HG03575 (cell line): ENCODE measurements around the gene CPN2.

Source experiments
- ATAC-seq: cut with Tn5 transposase; IDR thresholded peaks from one replicate; pipeline ENCODE4 v1.9.1; 2021; ENCODE audit not compliant: unreplicated experiment, insufficient number of reproducible peaks, low FRiP score; ENCODE audit errors: extremely low read depth

CPN2 gene

DNA sequence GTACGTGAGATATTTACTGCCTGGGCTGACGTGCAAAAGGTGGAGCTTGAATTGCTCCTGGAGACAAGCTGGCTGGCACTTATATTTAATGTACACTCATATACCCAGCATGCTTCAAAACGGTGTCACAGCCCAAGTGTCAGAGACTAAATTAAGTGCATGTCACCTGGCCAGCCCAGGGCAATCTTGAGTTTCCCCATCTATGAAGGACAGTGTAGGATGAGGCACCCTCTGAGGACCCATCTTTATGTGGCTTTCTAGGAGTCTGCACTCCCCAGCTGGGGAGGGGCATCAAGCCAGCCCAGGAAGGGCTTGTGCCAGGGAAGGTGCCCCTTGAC lies 13.2 kb upstream of the CPN2 start:
- no peak for ATAC-seq

DNA sequence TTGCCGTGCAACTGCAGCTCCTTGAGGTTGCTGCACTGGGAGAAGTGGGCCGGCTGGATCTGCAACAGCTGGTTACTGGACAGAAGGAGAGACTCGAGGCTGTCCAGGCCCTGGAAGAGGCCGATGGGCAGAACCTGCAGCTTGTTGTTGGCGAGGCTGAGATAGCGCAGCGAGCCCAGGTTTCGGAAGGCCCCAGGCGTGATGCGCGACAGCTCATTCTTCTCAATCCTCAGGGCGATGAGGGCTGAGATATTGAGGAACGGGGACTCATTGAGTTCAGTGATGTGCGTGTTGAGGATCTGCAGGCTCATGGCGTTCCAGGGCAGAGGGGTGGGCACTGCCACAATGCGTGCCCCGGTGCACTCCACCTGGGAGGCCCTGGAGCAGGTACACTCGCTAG lies 9.4 kb upstream of the CPN2 start:
- no peak for ATAC-seq

DNA sequence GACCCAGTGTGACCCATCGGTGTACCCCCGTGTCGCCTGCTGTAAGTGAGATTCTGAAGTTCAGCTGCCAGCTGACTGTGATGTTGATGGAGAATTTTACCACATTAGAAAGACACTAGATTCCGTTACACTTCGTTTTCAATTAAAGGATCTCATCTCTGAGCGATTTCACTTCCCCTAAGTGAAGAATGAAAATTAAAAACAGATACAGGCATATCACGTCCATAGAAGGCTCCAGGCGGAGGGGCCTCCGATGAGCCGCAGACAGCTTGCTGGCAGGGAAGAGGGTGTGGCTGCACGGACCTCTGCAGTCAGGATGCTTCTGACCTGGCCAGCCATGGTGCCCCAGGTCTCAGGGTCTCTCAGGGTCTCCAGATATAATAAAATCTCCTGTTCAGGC lies 6.6 kb upstream of the CPN2 start:
- no peak for ATAC-seq

DNA sequence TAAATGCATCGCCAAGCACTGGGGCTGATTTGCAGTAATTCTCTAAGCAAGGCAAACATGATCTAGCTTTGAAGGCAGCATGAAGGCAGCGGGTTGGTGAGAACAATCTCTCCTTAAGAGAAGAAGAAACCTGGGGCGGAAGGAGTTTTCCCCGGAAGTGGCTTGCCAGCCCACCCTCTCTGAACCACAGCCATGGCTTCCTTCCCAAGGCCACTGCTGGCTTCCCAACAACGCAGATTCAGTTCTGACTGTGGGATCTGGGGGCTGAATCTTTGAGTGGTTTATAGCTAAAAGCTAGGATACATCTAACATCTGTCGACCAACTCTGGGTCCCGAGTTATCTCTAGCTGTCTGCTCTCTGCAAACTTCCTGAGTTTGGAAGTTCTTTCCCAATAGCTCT lies 4.3 kb upstream of the CPN2 start:
- no peak for ATAC-seq

DNA sequence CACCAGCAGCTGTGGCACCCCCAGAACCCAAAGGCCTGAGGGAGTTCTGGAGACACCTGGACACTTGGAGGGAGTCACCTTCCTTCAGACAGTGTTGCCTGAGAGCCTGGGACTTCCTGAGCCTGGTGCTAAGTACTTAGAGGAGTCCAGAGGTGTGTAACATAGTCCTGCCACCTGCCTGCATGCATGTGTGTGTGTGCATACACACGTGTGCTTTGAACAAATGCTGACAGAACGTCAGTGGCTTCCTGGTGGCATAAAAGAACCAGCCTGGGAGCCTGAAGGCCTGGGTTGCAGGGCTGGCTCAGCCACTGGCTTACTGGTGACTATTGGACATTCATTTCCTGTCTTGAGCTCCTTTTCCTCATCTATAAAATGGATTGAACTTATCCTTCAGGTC lies 3.2 kb upstream of the CPN2 start:
- no peak for ATAC-seq

DNA sequence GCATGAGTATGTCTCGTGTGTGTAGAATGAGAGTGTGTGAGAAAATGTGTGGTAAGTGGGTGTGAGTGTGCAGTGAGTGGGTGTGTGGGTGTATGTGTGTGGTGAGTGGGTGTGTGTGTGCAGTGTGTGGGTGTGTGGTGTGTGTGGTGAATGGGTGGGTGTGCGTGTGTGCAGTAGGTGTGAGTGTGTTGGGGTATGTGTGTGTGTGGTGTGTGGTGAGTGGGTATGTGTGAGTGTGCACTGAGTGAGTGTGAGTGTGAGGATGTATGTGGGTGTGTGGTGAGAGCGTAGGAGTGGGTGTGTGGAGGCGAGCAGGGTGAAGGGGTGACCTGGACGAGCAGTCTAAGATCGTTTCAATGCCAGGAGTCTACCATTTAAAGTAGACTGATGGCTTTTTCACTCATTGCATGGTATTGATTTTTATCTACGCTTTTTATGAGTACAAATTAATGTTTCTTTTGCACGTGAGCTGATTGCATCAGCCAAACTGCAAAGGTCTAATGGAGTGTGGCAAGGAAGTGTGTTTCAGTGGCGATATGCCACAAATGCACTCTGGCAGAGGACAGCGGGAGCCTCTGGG lies 1.6 kb upstream of the CPN2 start:
- no peak for ATAC-seq

DNA sequence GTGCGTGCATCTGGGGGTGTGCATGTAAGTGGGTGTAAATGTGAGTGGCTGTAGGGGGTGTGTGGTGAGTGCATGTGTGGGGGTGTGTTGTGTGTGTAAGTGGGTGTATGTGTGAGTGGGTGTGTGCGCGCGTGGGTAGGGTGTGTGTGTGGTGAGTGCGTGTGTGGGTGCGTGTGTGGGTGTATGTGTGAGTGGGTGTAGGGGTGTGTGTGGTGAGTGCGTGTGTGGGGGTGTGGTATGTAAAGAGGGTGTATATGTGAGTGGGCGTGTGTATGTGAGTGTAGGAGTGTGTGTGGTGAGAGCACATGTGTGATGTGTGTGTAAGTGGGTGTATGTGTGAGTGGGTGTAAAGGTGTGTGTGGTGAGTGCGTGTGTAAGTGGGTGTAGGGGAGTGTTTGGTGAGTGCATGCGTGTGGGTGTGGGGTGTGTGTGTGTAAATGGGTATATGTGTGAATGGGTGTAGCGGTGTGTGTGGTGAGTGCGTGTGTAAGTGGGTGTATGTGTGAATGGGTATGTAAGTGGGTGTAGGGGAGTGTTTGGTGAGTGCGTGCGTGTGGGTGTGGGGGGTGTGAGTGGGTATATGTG lies 916 bp upstream of the CPN2 start:
- no peak for ATAC-seq

DNA sequence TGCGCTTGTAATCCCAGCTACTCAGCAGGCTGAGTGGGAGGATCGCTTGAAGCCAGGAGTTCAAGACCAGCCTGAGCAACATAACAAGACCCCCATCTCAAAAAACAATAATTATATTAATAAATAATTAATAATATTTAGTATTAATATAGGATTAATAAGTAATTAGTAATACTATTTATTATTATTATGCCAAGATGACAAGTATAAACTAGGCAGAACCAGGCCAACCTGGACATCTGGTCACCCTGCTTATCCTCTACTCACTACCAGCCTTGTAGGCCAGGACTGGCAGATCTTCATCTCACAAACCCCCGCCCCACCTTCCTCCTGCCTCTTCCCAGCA lies 429 bp downstream of the CPN2 start:
- no peak for ATAC-seq

DNA sequence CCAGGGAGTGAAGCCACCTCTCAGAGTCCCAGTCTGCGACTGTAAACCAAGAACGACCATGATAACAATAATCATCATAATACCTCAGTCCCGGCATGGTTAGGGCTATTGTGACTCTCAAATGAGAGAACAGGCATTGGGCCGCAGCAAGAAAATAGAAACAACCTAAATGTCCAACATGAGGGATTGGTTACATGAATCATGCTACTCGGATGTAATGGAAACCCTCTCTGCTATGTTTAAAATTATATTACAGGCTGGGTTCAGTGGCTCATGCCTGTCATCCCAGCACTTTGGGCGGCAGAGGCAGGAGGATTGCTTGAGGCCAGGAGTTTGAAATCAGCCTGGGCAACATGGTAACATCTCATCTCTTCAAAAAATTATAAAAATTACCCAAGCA lies 2.8 kb downstream of the CPN2 start:
- no peak for ATAC-seq

DNA sequence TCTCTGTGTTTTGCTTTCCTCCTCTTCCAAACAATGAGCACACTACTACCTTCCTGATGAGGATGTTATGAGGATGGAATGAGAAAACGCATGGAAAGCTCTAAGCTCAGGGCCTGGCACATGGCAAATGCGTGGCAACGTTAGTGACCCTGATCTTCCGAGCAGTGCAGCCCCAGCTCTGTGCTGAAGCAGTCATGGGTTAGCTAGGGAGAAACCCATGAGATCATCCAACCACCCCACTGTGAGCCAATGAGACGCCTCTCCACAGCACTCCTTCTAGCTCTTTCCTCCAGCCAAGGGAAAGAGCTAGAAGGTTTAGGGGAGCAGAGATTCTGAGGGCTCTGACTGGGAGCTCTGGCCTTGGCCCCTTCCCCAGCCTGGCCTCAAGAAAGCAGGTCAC lies 4.5 kb downstream of the CPN2 start:
- no peak for ATAC-seq

DNA sequence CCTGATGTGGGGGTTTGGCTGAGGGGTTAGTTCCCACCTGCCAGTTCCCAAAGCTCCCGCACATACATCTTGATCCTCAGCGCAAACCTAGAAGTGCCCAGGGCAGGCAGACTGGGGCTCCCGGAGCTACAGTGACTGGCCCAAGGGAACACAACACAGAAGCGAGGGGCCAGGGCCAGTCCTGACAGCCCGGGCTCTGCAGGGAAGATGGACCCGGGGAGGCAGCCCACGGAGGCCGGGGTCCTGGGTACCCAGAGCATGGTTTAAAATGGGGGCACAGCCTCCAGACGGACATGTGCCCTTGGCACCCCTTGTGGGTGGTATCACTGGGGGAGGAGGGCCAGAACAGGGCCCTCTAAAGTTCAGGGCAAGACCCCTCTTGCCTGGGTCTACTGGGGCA lies 5.1 kb downstream of the CPN2 start:
- ATAC-seq, result no peak

DNA sequence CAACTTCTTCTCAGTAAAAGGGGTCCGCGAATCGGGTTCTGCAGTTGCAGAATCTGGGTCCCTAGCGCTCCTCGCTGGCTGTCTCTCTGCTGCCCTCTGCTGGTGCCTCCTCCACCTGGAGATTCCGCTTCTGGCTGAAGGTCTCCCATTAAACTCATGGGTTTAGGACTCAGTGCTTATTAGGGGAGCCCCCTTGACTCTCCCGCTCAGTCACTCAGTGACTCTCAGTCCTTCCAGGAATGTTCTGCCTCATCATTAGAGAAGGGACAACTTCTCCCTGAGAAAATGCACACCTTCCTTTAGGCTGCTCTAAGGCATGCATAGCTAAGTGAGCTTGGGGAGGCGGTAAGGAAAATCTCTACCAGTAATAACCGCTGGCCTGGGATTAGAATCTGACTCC lies 7.1 kb downstream of the CPN2 start:
- no peak for ATAC-seq

DNA sequence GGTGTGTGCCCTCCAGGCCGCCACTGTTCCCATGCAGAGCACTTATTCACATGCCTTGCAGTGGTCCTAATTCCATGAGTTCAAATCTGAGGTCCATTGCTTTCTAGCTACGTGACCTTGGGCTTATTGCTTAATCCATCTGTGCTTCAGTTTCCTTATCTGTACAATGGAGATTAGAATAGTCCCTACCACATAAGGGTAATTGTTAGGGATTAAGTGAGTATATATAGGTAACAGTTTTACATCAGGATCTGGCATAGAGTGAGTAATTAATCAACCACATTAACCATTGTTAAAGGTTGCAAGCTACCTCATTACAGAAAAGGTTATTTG lies 7.6 kb downstream of the CPN2 start:
- no peak for ATAC-seq

DNA sequence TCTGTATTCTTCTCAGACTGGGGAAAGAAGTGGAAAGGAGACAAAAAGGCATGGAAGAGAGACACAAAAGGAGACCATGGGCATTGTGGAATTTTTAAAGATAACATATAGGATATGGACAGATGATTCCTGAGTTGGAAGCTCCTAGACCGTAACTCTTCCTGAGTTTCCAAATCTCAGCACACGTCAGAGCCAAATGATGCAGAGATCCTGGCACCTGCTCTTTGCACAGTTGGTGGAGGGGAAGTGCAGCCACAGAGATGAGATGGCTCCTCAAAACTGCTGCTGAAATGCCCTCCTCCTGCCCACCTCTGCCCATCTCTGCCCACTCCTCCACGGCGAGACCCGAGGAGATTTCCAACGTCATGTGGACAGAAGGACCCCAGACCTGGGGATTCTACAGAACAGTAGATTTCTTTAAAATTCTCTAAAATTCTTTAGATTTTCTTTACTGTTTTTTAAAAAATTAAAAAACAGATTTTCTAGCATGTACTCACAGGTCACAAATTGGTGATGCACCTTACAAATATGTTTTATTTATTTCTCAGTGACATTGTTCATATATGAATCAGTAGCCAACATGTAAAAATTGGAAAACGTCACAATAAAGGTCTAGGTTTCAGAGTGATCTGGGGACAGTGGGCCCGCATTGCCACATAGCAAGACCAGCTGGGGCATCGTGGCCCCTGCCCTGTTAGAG lies 8.1 kb downstream of the CPN2 start:
- no peak for ATAC-seq

DNA sequence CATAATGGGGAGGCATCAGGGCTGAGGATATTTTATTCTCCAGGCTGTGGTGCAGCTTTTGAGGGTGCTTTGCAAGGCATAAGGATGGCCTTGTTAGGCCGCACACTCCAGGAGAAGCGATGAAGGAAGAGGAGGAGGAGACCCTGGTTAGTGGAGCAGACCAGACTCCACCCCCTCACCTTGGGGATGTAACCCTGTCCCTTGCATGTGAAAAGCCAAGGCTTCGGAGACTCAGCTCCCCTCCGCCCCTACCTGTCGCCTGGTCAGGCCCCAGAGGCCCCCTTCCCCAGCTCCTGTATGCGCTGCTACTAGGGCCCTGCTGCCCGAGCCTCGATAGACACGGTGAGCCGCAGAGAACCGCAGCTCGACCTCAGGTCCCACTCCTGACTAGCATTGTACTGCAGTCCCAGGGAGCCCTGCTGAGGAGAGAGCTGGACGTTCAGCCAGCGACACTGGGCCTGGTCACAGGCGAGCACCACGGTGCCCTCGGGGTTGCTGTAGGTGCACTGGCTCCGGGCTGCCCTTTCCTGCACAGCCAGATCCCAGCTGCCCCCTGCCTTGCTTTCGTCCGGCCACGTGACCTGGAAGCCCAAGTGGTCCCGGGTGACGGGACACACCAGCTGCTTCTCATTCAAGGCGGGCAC lies 10.2 kb downstream of the CPN2 start:
- ATAC-seq, result no peak

DNA sequence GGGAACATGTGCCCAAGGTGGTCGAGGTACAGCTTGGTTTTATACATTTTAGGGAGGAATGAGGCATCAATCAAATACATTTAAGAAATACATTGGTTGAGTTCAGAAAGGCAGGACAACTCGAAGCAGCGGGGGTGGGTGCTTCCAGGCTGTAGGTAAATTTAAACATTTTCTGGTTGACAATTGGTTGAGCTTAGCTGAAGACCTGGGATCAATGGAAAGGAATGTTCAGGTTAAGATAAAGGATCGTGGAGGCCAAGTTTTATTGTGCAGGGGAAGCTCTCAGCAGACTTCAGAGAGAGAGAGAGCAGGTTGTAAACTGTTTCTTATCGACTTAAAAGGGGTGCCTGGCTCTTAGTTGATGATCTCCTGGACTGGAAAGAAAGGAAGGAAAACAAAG lies 11.3 kb downstream of the CPN2 start:
- no peak for ATAC-seq

DNA sequence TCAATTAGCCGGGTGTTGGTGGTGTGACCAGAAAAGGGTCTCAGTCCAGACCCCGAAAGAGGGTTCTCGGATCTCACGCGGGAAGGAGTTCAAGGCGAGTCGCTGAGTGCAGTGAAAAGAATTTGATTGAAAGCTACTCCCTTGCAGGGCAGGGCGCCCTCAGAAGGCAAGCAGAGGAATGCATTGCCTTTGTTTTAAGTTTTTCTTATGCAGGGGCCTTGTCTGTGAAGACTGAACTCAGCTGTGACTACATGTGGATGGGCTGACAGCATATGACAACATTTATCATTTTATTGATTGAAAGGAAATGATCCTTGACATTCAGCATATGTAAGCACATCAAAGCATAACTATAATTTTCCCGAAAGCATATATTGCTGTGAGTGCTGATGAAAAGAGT lies 11.8 kb downstream of the CPN2 start:
- ATAC-seq, result no peak

DNA sequence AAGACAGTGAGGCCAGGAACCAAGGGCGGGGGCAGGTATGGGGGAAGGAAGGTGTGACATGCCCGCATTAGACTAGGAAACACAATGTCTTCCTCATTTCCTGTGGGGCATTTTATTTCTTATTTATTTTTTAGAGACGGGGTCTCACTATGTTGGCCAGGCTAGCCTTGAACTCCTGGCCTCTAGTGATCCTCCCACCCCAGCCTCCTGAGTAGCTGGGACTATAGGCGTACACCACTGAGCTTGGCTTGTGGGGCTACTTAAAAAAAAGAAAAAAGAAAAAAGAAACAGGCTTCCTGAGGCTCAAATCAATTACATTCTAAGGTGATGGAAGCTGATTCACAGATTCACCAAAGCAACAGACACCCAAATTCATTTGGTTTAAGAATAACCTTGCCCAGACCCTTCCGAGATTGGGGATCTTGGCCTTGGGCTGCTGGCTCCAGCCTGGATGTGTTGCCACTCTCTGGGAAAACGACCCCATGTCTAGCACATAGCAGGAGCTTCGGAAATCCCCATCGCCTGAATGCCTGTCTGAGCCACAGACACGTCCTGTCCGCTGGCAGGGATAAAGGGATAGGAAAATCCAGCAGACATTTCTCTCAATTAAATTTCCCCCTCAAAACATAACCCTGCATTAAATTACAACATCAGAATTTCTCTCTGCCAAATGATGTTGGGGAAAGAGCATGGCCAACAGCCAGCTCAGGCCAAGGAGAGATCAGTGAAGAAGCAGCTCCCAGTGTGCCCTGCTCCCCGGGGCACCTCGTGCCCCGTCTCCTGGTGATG lies 13.0 kb downstream of the CPN2 start:
- no peak for ATAC-seq

DNA sequence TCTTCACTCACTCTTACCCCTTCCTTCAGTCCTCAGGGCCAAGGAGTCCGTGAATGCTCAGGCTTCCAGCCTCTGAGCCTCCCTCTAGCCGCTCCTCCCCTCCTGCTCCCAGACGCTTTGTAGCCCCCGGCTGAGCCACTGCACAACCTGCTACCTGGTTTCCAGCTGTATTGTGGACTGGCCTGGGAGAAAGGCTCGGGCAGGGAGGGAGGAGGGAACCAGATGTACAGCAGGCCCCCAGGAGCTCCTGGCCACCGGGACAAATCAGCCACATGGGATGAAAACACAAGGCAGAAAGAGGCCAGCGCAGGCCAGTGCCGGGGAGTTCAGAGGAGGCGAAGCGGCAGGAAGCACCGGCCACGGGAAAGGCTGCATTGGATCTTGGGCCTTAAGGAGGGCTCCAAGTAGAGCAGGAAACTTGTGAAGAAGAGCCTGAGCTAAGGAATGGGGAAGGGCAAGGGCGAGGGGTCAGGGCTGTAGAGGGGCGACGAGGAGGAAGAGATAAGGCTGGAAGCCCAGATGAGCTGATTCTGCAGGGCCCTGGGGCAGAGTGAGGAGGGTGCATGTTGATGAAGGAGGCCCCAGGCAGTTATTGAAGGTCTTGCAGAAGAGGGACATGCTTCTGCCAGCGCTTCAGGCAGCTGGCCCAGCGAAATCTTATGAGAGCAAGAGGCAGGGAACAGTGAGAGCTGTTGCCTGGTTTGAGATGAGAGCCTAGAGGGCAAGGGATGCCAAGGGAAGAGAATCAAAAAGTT lies 14.3 kb downstream of the CPN2 start:
- ATAC-seq, result no peak
